Measurements from ENCODE around the gene ZNF521. TPM values are rescaled to one million over a fixed set of nuclear protein-coding genes. Genes with fewer than 3 reads are reported as not detected.

The ZNF521 gene
- total RNA-seq, 2 donors from 2014 or later: 12.7 to 41.5 TPM

DNA sequence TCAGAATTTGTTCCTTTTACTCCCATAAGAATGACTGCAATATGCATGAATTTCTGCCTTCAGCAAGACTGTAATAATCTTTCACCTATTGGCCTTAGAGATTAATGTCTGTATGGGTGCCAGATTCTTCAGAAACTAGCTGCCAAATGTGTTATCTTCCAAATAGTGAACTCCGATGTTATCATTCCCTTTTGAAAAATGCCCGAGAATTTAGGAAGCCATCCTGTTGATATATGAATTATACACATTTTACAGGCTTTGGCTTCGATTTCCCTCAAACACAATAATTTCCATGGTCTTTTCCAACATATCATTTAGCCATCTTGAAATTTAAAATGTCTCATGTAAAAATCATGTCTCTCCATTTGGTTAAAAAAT, 101.5 kb downstream of the ZNF521 start:
- no peak overlapping the region for H3K27ac ChIP-seq
- H3K4me3 ChIP-seq: no peak overlapping the region
- intact Hi-C loops (cut with DNase I): no loop called here
- H3K36me3 ChIP-seq: no peaks in the 10 kb centered on the region
- no peaks in the 10 kb centered on the region for H3K4me1 ChIP-seq (replicated peaks)
- no peaks in the 10 kb centered on the region for H3K27me3 ChIP-seq (replicated peaks; ENCODE audit: insufficient read depth)
- DNase-seq (ENCODE audit: low spot score): no peak
- H3K9me3 ChIP-seq: no peaks in the 10 kb centered on the region
- 34% methylated on average over 3 of the region's 3 CpGs for WGBS
- TF ChIP-seq POLR2A (IDR thresholded peaks at IDR 0.05) (no peak), POLR2AphosphoS5 (IDR thresholded peaks at IDR 0.05) (no peak)
- TF ChIP-seq, protein P1, sequence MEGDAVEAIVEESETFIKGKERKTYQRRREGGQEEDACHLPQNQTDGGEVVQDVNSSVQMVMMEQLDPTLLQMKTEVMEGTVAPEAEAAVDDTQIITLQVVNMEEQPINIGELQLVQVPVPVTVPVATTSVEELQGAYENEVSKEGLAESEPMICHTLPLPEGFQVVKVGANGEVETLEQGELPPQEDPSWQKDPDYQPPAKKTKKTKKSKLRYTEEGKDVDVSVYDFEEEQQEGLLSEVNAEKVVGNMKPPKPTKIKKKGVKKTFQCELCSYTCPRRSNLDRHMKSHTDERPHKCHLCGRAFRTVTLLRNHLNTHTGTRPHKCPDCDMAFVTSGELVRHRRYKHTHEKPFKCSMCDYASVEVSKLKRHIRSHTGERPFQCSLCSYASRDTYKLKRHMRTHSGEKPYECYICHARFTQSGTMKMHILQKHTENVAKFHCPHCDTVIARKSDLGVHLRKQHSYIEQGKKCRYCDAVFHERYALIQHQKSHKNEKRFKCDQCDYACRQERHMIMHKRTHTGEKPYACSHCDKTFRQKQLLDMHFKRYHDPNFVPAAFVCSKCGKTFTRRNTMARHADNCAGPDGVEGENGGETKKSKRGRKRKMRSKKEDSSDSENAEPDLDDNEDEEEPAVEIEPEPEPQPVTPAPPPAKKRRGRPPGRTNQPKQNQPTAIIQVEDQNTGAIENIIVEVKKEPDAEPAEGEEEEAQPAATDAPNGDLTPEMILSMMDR (IDR thresholded peaks at IDR 0.05): no peak

DNA sequence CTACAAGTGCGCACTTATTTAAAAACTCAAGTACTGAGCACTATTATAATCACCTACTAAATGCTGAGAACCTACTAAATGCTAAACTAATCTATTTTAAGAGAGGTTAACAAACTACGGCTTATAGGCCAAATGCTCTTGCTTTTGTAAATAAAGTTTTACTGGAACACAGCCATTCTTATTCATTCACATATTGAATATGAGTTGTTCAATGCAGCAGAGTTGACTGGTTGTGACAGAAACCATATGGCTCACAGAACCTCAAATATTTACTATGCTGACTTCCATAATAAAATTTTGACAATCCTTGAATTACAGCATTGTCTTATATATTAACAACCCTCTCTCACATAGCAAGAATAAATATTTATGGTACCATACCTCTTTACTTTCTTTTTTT, 103.2 kb downstream of the ZNF521 start:
- Histone ChIP-seq H3K27me3 (replicated peaks; ENCODE audit: insufficient read depth) (no peaks in the 10 kb centered on the region), H3K4me3 (no peak overlapping the region), H3K36me3 (no peaks in the 10 kb centered on the region), H3K9me3 (no peaks in the 10 kb centered on the region), H3K4me1 (replicated peaks) (no peaks in the 10 kb centered on the region), H3K27ac (no peak overlapping the region)
- intact Hi-C loops (cut with DNase I): no loop called here
- no peak for DNase-seq (ENCODE audit: low spot score)
- WGBS: 90% methylated on average over 2 of the region's 2 CpGs
- TF ChIP-seq, protein P1 (IDR thresholded peaks at IDR 0.05): no peak
- TF ChIP-seq POLR2A (IDR thresholded peaks at IDR 0.05): no peak
- TF ChIP-seq POLR2AphosphoS5 (IDR thresholded peaks at IDR 0.05): no peak

DNA sequence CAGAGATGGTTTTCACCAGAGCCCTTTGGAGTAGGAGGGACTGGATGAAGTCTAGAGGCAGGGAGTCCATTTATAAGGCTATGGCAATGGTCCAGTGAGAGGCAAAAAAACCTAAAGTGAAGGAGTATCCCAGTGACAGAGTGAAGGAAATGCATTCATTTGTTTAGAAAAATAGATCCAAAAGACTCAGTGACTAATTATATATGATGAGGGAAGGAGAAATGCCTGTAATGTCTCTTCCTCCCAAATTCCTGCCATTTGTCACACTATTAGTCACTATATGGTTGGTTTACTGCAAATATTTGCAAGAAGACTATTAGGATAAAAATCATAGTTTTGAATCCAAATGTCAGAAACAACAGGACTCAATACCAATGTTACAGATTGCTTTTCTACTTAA, 104.2 kb downstream of the ZNF521 start:
- H3K27me3 ChIP-seq (replicated peaks; ENCODE audit: insufficient read depth): no peaks in the 10 kb centered on the region
- no peak for DNase-seq (ENCODE audit: low spot score)
- no peaks in the 10 kb centered on the region for H3K9me3 ChIP-seq
- H3K4me3 ChIP-seq: no peak overlapping the region
- H3K4me1 ChIP-seq (replicated peaks): no peaks in the 10 kb centered on the region
- TF ChIP-seq, protein P1 (IDR thresholded peaks at IDR 0.05): no peak
- TF ChIP-seq POLR2A (IDR thresholded peaks at IDR 0.05): no peak
- TF ChIP-seq POLR2AphosphoS5 (IDR thresholded peaks at IDR 0.05): no peak
- intact Hi-C loops (cut with DNase I): no loop called here
- H3K27ac ChIP-seq: no peak overlapping the region
- H3K36me3 ChIP-seq: no peaks in the 10 kb centered on the region

DNA sequence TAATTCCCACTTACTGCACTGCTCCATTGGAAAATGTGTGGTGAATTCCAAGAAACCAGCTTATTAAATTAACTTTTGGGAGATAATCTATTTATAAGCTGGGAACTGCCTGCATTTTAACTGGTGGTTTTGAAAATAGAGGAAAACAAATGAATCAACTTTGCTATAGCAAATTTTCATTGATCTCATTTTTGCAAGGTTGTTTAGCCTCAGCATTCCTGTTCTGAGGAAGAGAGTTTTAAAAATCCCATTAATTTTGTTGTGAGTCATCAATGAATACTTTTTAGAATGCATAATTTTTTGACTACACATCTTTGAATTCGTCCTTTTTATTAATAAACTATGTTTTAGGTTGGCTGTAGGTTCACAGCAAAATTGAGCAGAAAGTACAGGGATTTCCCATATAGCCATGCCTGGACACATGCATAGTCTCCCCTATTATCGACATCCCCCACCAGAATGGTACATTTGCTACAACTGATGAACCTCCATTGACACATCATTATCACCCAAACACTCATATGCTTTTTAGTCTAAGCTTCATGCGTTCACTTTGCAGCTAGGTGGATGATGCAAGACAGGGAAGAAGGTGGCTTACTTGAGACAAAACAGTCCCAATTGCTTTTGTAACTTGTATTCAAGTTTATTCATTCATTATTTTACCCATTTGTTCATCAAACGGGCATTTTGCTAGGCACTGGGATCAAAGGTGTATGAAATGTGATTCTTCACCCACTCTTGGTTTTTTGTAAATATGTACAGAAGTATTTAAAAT, 106.9 kb downstream of the ZNF521 start:
- DNase-seq (ENCODE audit: low spot score): no peak
- TF ChIP-seq, protein P1 (IDR thresholded peaks at IDR 0.05): no peak
- TF ChIP-seq POLR2A (IDR thresholded peaks at IDR 0.05): no peak
- TF ChIP-seq POLR2AphosphoS5 (IDR thresholded peaks at IDR 0.05): no peak
- no peaks in the 10 kb centered on the region for H3K36me3 ChIP-seq
- intact Hi-C loops (cut with DNase I): no loop called here
- no peaks in the 10 kb centered on the region for H3K27me3 ChIP-seq (replicated peaks; ENCODE audit: insufficient read depth)
- no peaks in the 10 kb centered on the region for H3K9me3 ChIP-seq
- WGBS: 88% methylated on average over 4 of the region's 4 CpGs
- H3K4me1 ChIP-seq (replicated peaks): no peaks in the 10 kb centered on the region
- H3K4me3 ChIP-seq: no peak overlapping the region
- no peak overlapping the region for H3K27ac ChIP-seq

DNA sequence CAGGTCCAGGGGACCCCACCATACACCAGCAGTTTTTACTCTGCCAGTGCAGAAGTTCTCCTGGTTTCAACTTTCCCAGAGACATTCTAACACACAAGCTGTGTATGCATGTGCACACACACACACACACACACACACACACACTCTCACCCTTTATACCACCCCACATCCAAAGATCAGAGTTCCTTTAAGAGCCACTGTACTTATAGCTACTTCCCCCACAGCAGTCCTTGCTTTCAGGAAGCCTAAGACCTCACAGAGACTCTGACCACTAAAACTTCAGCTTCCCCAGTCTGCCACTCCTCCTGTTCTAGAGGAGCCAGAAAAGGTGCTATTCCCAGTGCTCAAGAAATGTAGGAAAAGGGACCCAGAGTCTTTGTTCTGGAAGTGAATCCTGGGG, 107.8 kb downstream of the ZNF521 start:
- Histone ChIP-seq H3K27me3 (replicated peaks; ENCODE audit: insufficient read depth) (no peaks in the 10 kb centered on the region), H3K4me3 (no peak overlapping the region), H3K4me1 (replicated peaks) (no peaks in the 10 kb centered on the region), H3K36me3 (no peaks in the 10 kb centered on the region), H3K27ac (no peak overlapping the region), H3K9me3 (no peaks in the 10 kb centered on the region)
- no peak for TF ChIP-seq POLR2AphosphoS5 (IDR thresholded peaks at IDR 0.05)
- TF ChIP-seq, protein P1 (IDR thresholded peaks at IDR 0.05): no peak
- TF ChIP-seq POLR2A (IDR thresholded peaks at IDR 0.05): no peak
- intact Hi-C loops (cut with DNase I): no loop called here
- no peak for DNase-seq (ENCODE audit: low spot score)
